AG09319 (cell line): ENCODE data around the gene SSBP4.
"Not testable (repeated sequence)": the region's sequence is repeated elsewhere in the genome, so short reads cannot be mapped to it uniquely, and the experiment has no call there.

ENCODE experiments used
- DNase-seq: peaks from one replicate; pipeline ENCODE4 v3.0.0-alpha.2; 2010; ENCODE audit warnings: low read depth; ENCODE audit errors: extremely low read depth
- CTCF ChIP-seq: IDR thresholded peaks from 2 replicates; pipeline ENCODE4 v1.5.1; 2011; ENCODE audit warnings: low read depth, mild to moderate bottlenecking, inconsistent platforms, low read length, moderate library complexity

Gene SSBP4

GRCh38 chr19:18396471-18397241 lies 22.5 kb upstream of the SSBP4 start:
- TF ChIP-seq CTCF, result no peak
- DNase-seq, result no peak

GRCh38 chr19:18397242-18398202 lies 21.7 kb upstream of the SSBP4 start, which contains the start of gene LRRC25:
Gene LRRC25, minus strand, starts transcription at chr19:18397622. Its CDS starts 659 bp downstream, at chr19:18396963.
- no peak for DNase-seq
- TF ChIP-seq CTCF, result no peak

- DNase-seq, result no peak
- TF ChIP-seq CTCF, result no peak
Measured at GRCh38 chr19:18399008-18399407, 20.2 kb upstream of the SSBP4 start.

GRCh38 chr19:18401580-18402112 lies 17.6 kb upstream of the SSBP4 start:
- no peak for DNase-seq
- peak; percentile 52 for TF ChIP-seq CTCF

GRCh38 chr19:18402455-18403248 lies 16.5 kb upstream of the SSBP4 start:
- DNase-seq, result not testable (repeated sequence)

GRCh38 chr19:18405754-18406153 lies 13.4 kb upstream of the SSBP4 start:
- not testable (repeated sequence) for DNase-seq

- DNase-seq, result no peak
- no peak for TF ChIP-seq CTCF
Measured at GRCh38 chr19:18406749-18407148, 12.4 kb upstream of the SSBP4 start.
